ENCODE results near the gene MYL6B.

The MYL6B gene

DNA sequence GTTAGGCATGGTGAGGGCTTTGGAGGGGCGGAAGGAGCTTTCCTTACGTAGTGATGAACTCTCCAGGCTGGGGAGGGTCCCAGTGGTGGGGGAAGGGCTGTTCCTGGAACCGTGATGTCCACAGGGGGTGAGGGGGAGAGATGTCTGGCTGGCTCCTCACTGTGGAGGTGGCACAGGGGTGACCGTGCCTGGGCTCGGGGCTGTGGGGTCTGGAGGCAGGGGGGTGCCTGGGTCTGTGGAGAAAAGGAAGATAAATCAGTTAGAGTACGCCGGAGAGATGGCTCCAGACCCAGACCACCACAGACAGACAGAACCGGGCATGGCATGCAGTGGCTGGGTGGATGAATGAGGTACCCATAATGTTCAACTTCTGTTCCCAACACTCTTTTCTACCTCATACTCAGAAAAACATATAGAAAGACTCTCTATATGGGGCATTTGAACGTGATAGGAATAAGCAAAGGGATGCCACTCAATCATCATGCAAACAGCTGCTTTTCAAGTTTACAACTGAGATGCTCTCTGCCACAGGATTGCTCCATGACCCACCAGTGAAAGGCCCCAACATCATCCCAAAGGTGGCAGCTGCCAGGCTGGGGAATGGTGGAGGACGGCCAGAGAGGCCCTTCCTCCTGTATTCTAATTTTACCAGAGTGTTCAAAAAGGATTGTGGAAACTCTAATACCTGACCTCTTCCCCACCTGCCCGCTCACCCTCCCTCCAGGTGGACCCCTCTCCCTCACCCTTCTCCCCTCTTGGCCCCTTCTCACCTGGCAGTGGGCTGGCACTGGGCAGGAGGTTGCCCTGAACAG is 11.4 kb downstream of the MYL6B start:
- DNase-seq (ENCODE audit: low spot score), result no peak
- POLR2A ChIA-PET (ENCODE audit: low non-redundant PET), result interaction anchor here (0.9 to 1.1 kb wide), 2 partner anchors 9 to 36 kb away, joined by 5 to 8 read pairs; partner anchors contain the start of gene ESYT1
- CTCF ChIA-PET, result interaction anchor here (0.6 to 0.8 kb wide), 3 partner anchors 13 to 1247 kb away, joined by 4 to 5 read pairs (median 4); partner anchors contain the start of gene SMARCC2
- TF ChIP-seq, protein P1, sequence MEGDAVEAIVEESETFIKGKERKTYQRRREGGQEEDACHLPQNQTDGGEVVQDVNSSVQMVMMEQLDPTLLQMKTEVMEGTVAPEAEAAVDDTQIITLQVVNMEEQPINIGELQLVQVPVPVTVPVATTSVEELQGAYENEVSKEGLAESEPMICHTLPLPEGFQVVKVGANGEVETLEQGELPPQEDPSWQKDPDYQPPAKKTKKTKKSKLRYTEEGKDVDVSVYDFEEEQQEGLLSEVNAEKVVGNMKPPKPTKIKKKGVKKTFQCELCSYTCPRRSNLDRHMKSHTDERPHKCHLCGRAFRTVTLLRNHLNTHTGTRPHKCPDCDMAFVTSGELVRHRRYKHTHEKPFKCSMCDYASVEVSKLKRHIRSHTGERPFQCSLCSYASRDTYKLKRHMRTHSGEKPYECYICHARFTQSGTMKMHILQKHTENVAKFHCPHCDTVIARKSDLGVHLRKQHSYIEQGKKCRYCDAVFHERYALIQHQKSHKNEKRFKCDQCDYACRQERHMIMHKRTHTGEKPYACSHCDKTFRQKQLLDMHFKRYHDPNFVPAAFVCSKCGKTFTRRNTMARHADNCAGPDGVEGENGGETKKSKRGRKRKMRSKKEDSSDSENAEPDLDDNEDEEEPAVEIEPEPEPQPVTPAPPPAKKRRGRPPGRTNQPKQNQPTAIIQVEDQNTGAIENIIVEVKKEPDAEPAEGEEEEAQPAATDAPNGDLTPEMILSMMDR (conservative IDR thresholded peaks at IDR 0.05; ENCODE audit: low read depth), result no peak
- peak overlapping the region; percentile 58 for H3K27ac ChIP-seq

DNA sequence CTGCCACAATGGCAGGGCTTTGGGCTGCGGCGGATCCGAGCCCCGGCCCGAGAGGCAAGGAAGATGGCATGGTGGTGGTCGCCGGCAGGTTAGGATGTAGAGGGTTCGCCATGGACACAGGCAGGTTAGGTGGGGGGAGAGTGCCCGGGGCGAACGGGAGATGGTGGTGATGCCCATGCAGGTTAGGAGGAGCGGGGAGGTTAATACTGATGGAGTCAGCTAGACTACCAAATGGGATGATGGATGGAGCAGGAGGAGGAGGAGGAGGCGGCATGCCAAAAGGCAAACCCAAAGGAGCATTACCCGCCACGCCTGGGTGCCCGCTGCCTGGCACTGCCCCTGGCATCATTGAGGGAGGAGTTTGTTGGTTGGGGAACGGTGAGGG is 11.9 kb downstream of the MYL6B start:
- POLR2A ChIA-PET (ENCODE audit: low non-redundant PET), result interaction anchor here (0.7 kb wide), 1 partner anchor 17 kb away, joined by 3 read pairs; no protein-coding TSS in a partner anchor
- CTCF ChIA-PET, result interaction anchor here (0.6 kb wide), 2 partner anchors 12 to 1246 kb away, joined by 4 to 5 read pairs; no protein-coding TSS in a partner anchor

DNA sequence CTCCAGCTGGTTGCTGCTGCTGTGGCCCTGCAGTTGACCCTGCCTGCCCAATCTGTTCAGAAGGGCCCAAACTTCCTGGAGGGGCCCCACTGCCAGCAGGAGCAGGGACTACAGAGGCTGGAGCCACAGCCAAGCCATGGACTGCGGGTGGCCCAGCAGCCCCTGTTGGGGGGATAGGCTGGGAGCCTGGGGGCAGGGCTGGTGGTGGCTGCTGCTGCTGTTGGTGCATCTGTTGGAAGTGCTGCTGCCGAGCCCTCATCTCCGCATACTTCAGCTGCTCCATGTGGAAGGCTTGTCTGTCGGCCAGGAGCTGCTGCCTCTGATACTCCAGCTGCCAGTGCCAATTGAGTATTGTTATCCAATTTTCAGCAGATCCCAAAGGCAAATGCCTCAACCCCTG is 13.0 kb downstream of the MYL6B start:
- DNase-seq (ENCODE audit: low spot score), result no peak
- TF ChIP-seq, protein P1 (conservative IDR thresholded peaks at IDR 0.05; ENCODE audit: low read depth), result no peak
- peak overlapping the region; percentile 58 for H3K27ac ChIP-seq
- ChIA-PET CTCF (interaction anchor here (1.5 kb wide), 1 partner anchor 24 kb away, joined by 6 read pairs; the partner anchor contains the start of gene SMARCC2), POLR2A (ENCODE audit: low non-redundant PET) (no interaction called here)

More for the DNA sequence above, 11.9 kb downstream of the MYL6B start:
- no peak for DNase-seq (ENCODE audit: low spot score)
- peak overlapping the region; percentile 58 for H3K27ac ChIP-seq
- TF ChIP-seq, protein P1 (conservative IDR thresholded peaks at IDR 0.05; ENCODE audit: low read depth), result no peak

DNA sequence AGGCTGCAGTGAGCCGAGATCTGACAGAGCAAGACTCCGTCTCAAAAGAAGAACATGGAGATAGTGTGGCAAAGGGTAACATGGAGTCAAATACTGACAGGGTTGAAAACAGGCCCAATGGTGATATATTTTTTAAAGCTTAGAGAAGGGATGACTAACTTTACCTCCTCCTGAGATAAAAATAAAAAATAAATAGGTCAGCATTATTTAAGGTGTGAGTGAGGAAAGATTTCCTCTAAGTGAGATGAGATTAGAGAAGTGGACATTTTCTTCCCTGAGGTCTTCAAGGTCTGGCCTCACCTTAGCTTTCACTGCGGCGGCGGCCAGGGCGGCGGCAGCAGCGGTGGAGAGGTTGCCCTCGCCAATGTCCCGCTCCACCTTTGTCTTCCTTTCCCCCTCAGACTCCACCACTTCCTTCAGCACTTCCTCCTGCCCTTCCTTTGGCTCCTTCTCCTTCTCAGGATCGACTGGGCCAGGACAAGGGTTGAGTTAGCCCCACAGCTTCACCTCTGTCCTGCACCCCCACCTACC is 16.9 kb downstream of the MYL6B start:
- DNase-seq (ENCODE audit: low spot score), result no peak
- ChIA-PET CTCF (interaction anchor here (1.0 kb wide), 1 partner anchor 20 kb away, joined by 7 read pairs; the partner anchor contains the start of gene SMARCC2), POLR2A (ENCODE audit: low non-redundant PET) (no interaction called here)
- TF ChIP-seq, protein P1 (conservative IDR thresholded peaks at IDR 0.05; ENCODE audit: low read depth), result no peak
- H3K27ac ChIP-seq, result peak overlapping the region; percentile 32

DNA sequence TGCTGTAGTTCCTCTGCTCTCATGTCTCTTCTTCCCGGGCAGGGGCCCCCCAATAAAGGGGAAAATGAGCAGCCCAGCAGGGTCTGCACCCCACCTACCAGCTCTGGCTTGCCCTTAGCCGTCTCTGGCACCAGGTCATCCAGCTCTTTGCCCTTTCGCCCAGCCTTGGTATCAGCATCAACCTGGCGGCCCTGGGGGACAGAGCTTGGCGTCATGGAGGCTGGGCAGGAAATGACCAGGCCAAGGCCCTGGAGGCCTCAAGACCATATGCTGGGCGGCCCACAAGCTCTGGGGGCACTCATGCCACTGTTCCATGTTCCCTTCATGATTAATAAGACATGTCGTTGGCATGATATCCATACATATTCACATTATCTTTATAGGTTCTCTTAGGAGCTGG is 20.5 kb downstream of the MYL6B start:
- H3K27ac ChIP-seq, result peak overlapping the region; percentile 10; the same call in 1 of the 2 replicates
- TF ChIP-seq, protein P1 (conservative IDR thresholded peaks at IDR 0.05; ENCODE audit: low read depth), result no peak
- ChIA-PET POLR2A (ENCODE audit: low non-redundant PET) (interaction anchor here (0.7 to 0.9 kb wide), 2 partner anchors 10 to 11 kb away, joined by 3 to 5 read pairs; no protein-coding TSS in a partner anchor), CTCF (interaction anchor here (0.7 to 1.0 kb wide), 2 partner anchors 54 to 68 kb away, joined by 3 read pairs; no protein-coding TSS in a partner anchor)
- DNase-seq (ENCODE audit: low spot score), result no peak

DNA sequence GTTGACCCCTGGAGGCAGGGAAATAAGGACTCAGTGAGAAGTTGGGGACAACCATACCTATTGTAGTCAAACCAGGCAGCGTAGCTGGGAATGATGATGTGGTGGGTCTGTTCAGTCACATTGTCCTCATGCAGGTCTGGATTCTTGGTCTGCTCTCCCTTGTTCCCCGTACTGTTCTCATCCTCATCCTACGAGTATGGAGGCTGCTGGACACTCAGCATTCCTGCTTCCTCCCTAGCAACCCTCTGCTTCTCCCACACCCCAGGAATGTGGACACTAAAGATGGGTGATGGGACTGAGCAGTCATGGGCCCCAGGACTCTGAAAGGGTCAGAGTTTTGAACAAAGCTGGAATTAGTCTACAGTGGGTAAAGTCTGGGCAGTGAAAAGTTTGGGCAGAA is 26.0 kb downstream of the MYL6B start:
- TF ChIP-seq, protein P1 (conservative IDR thresholded peaks at IDR 0.05; ENCODE audit: low read depth), result no peak
- CTCF ChIA-PET, result interaction anchor here (0.6 to 0.7 kb wide), 2 partner anchors 59 to 97 kb away, joined by 3 read pairs; no protein-coding TSS in a partner anchor
- no peak overlapping the region for H3K27ac ChIP-seq
- DNase-seq (ENCODE audit: low spot score), result no peak
- POLR2A ChIA-PET (ENCODE audit: low non-redundant PET), result no interaction called here
